Parathyroid adenoma (tissue), 2 donors: Measurements from ENCODE around the gene ALDH16A1.

Experiments
- H2AFZ ChIP-seq: fragments of 300-600 bp; sonication (generic); one replicate; pipeline ENCODE4 v1.7.0; 2017; ENCODE audit warnings: antibody characterized with exemption, mild to moderate bottlenecking
- H3K27ac ChIP-seq: fragments of 300-600 bp; sonication (generic); one replicate; pipeline ENCODE4 v1.7.0; 2017
- H3K27me3 ChIP-seq: fragments of 300-600 bp; sonication (generic); one replicate; pipeline ENCODE4 v1.7.0; 2017; ENCODE audit warnings: low read length; ENCODE audit not compliant: control insufficient read depth, insufficient read depth
- H3K36me3 ChIP-seq: fragments of 300-600 bp; sonication (generic); one replicate; pipeline ENCODE4 v1.7.0; 2017; ENCODE audit warnings: low read length; ENCODE audit not compliant: control insufficient read depth, insufficient read depth
- H3K4me1 ChIP-seq: fragments of 300-600 bp; sonication (generic); one replicate; pipeline ENCODE4 v1.7.0; 2017; ENCODE audit warnings: control low read depth
- H3K4me2 ChIP-seq: fragments of 300-600 bp; sonication (generic); one replicate; pipeline ENCODE4 v1.7.0; 2017; ENCODE audit warnings: low read length
- H3K4me3 ChIP-seq: fragments of 300-600 bp; sonication (generic); one replicate; pipeline ENCODE4 v1.7.0; 2017; ENCODE audit warnings: low read depth, low read length
- H3K79me2 ChIP-seq: fragments of 300-600 bp; sonication (generic); one replicate; pipeline ENCODE4 v1.7.0; 2017; ENCODE audit warnings: control low read depth
- H3K9ac ChIP-seq: fragments of 300-600 bp; sonication (generic); one replicate; pipeline ENCODE4 v1.7.0; 2017; ENCODE audit warnings: mild to moderate bottlenecking
- H3K9me3 ChIP-seq: fragments of 300-600 bp; sonication (generic); one replicate; pipeline ENCODE4 v1.7.0; 2017; ENCODE audit warnings: low read length; ENCODE audit not compliant: control insufficient read depth
- TF ChIP-seq, protein P1 (sequence below): fragments of 300-600 bp; sonication (generic); IDR thresholded peaks from one replicate; pipeline ENCODE4 v1.7.0; 2017; ENCODE audit warnings: antibody characterized with exemption, mild to moderate bottlenecking
- donor health status: primary hyperparathyroidism.

Gene ALDH16A1

DNA sequence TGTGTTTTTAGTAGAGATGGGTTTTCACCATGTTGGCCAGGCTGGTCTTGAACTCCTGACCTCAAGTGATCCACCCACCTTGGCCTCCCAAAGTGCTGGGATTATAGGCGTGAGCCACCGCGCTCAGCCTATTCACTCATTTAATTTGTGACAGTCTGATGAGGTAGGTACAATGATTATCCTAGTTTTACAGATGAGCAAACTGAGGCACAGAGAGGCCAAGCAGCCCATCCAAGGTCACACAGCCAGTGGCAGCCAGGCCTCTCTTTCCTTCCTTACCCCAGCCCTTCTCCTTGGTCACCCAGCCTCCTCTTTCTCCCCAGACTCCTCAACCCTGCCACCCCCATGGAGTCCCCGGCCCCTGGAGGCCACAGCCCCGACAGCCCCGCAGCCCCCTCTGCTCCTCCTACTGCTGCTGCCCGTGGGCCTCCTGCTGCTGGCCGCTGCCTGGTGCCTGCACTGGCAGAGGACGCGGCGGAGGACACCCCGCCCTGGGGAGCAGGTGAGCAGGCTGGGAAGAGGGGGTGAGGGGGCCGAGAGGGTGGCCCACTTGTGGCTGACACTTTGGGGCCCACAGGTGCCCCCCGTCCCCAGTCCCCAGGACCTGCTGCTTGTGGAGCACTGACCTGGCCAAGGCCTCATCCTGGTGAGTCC, 27.1 kb downstream of the ALDH16A1 start:
- no peak overlapping the region for H2AFZ ChIP-seq
- TF ChIP-seq, protein P1, sequence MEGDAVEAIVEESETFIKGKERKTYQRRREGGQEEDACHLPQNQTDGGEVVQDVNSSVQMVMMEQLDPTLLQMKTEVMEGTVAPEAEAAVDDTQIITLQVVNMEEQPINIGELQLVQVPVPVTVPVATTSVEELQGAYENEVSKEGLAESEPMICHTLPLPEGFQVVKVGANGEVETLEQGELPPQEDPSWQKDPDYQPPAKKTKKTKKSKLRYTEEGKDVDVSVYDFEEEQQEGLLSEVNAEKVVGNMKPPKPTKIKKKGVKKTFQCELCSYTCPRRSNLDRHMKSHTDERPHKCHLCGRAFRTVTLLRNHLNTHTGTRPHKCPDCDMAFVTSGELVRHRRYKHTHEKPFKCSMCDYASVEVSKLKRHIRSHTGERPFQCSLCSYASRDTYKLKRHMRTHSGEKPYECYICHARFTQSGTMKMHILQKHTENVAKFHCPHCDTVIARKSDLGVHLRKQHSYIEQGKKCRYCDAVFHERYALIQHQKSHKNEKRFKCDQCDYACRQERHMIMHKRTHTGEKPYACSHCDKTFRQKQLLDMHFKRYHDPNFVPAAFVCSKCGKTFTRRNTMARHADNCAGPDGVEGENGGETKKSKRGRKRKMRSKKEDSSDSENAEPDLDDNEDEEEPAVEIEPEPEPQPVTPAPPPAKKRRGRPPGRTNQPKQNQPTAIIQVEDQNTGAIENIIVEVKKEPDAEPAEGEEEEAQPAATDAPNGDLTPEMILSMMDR: no peak
- no peaks in the 10 kb centered on the region for H3K9me3 ChIP-seq
- no peaks in the 10 kb centered on the region for H3K36me3 ChIP-seq
- no peak overlapping the region for H3K9ac ChIP-seq
- H3K4me3 ChIP-seq: no peak overlapping the region
- no peaks in the 10 kb centered on the region for H3K79me2 ChIP-seq
- H3K4me1 ChIP-seq: no peaks in the 10 kb centered on the region
- H3K27ac ChIP-seq: no peak overlapping the region
- no peaks in the 10 kb centered on the region for H3K27me3 ChIP-seq
- H3K4me2 ChIP-seq: no peak overlapping the region

DNA sequence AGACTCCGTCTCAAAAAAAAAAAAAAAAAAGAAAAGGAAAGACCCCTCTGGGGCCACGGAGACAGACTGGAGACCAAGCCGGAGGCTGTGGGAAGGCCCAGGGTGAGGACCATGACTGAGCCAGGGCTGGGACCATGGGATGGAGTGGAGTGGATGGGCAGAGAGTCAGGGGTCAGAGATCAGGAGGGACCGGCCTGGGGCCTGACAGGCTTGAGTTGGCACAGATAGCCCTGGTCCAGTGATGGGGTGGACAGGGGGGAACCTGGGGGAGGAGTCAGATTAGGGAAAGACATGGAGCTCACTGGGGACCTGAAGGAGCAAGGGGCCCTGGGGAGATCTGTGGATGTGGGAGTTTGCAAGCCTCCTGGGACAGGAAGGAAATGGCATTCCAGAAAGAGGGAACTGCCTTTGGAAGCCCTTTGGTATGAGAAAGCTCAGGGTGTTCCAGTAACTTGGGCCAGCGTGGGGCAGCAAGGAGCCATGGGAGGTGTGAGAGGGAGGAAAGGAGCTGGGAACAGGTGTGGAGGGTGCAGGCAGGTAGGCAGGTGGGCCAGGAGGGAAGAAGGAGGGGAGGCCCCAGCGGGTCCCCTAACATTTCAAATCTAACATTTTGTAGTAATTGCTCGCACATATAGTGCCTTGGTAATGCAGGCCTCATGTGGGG, 28.1 kb downstream of the ALDH16A1 start:
- TF ChIP-seq, protein P1: no peak
- no peak overlapping the region for H3K4me2 ChIP-seq
- no peak overlapping the region for H3K4me3 ChIP-seq
- H3K9ac ChIP-seq: no peak overlapping the region
- H3K27me3 ChIP-seq: no peaks in the 10 kb centered on the region
- no peaks in the 10 kb centered on the region for H3K4me1 ChIP-seq
- H3K79me2 ChIP-seq: no peaks in the 10 kb centered on the region
- no peaks in the 10 kb centered on the region for H3K9me3 ChIP-seq
- H3K36me3 ChIP-seq: no peaks in the 10 kb centered on the region
- H2AFZ ChIP-seq: no peak overlapping the region
- no peak overlapping the region for H3K27ac ChIP-seq

DNA sequence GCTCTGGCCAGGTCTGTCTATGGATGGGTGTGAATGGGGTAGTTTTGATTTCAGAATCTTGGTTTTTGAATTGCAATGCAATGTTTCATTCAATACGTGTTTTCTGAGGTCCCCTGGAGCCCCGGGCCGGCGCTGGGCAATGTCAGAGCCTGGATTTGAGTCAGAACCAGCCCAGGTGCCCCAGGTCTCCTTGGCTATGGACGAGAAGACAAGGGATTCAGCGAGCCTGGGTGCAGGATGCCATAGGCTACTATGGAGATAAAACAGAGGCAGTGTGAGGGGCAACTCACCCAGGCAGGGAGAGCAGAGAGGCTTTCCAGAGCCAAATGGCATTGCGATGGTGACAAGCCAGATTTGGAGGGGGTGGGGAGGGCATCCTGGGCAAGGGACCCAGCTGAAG, 33.2 kb downstream of the ALDH16A1 start:
- H3K79me2 ChIP-seq: peaks cover 31% of the 10 kb centered on the region
- H3K36me3 ChIP-seq: no peaks in the 10 kb centered on the region
- H3K4me1 ChIP-seq: peaks cover 10% of the 10 kb centered on the region
- H3K9me3 ChIP-seq: no peaks in the 10 kb centered on the region
- no peak overlapping the region for H3K9ac ChIP-seq
- no peak overlapping the region for H3K27ac ChIP-seq
- H3K4me3 ChIP-seq: no peak overlapping the region
- H3K27me3 ChIP-seq: no peaks in the 10 kb centered on the region
- H2AFZ ChIP-seq: peak overlapping the region; percentile 91
- no peak overlapping the region for H3K4me2 ChIP-seq
- TF ChIP-seq, protein P1: no peak

DNA sequence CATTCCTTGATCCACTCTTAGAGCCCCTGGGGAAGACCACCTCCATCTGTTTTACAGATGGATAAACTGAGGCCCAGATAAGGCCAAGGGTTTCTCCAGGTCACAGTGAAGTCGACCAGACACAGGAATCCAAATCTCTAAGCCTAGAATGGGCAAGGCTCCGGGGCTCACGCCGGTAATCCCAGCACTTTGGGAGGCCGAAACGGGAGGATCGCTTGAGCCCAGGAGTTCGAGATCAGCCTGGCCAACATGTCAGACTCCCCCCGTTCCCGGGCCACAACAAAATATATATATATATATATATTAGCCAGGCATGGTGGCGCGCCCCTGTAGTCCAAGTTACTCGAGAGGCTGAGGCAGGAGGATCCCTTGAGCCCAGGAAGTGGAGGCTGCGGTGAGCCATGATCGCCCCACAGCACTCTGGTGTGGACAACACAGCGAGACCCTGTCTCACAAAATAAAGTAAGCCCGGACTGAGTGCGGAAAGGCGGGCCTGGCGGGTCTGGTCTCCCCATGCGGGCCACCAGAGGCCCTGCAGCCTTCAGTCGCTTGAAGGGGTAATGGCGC, 33.8 kb downstream of the ALDH16A1 start:
- Histone ChIP-seq H3K9ac (no peak overlapping the region), H3K79me2 (peaks cover 31% of the 10 kb centered on the region), H3K4me1 (peaks cover 10% of the 10 kb centered on the region), H3K27me3 (no peaks in the 10 kb centered on the region), H3K27ac (peak overlapping the region; percentile 17), H3K9me3 (no peaks in the 10 kb centered on the region), H3K36me3 (no peaks in the 10 kb centered on the region), H3K4me2 (no peak overlapping the region), H2AFZ (peak overlapping the region; percentile 91), H3K4me3 (no peak overlapping the region)
- TF ChIP-seq, protein P1: peak; percentile 3
